ENCODE results near the gene FUT7.

Gene FUT7, protein sequence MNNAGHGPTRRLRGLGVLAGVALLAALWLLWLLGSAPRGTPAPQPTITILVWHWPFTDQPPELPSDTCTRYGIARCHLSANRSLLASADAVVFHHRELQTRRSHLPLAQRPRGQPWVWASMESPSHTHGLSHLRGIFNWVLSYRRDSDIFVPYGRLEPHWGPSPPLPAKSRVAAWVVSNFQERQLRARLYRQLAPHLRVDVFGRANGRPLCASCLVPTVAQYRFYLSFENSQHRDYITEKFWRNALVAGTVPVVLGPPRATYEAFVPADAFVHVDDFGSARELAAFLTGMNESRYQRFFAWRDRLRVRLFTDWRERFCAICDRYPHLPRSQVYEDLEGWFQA

DNA sequence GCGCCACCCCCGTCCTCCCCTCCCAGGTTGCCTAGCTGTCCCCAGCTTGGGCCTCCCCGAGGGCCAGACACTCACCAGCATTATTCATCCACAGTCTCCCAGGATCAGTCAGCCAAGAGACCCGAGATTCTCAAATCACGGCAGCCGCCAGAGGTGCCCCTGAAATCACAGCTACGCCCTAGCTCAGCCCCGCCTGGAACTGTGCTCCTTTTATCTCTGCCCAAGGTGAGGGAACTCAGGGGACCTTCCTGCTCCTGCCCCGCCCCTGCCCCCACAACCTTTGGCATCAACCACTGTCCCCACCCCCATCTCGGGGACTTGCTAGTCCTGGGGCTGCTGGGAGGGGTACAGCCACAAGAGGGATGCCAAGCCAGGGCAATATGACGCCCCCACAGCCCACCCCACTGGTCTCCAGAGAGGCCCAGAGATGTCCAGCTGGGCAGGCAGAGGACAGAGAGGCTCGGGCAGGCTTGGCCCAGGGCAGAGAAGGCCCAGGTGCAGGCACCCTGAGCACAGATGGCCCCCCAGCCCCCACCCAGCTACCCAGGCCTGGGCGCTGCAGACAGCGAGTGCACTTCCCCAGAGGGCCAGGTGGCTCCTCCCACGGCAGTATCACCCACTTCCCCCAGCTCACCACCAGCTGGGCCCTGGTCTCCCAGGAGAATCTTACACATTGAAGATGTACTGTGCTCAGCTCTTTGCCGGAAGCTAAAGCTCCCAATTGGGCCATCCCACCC lies at the start of gene FUT7:
FUT7 (minus strand) TSS at position 185 of the 737 bp plus-strand sequence; CDS start at position 88, 97 bp downstream.
- no peak for FAIRE-seq

DNA sequence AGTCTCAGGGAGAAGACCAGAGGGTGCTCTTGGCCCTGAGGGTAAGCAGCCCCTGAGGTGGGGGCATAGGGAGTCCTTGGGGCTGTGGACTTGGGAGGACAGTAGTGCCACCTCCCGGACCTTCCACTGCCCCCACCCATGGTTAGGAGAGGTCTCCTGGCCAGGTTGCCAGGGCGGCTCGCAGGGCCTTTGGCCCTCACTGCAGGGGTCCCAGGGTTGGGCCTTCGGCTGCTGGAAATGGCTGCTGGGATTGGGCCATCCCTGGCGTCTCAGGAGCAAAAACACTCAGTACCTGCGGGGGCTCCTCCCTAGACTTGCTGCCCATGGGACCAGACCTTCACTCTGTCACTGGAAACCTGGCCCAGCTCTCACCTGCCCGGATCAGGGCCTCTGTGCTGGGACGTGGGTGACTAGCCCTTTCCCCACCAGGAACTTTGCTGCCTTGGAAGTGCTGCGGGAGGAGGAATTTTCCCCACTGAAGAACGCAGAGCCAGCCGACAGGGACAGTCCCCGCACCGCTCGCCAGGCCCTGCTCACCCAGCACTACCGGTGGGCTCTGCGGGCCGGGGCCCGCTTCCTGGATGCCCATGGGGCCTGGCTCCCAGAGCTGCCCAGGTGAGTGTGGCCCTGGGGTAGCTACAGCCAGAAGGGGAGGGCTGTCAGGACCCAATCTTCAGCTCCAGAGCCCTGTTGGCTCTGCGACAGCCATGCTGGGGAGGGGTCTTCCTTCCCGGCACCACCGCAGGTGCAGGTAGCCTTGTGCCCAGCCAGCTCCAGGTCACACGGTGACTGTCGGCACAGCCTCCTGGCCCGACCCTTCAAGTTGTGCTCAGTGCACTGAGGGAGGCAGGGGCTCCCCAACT lies 48.6 kb upstream of the FUT7 start:
- no peak for FAIRE-seq

DNA sequence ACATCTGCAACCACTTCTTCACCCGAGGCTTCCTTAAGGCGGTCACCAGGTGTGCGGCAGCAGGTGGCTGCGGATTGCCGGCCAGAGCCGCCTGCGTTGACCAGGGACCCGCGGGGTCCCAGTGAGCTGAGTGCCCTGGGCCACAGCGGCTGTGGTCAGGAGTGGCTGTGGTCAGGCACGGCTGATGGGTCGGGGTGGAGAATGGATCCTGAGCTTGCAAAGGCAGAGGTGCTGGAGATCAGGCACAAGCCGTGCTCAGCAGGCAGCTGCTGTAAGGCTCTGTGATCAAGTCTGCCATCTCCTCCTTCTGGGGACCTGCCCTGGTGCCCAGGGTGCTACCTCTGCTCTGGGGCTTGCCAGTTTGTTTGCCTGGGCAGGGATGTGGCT lies 47.5 kb upstream of the FUT7 start:
- no peak for FAIRE-seq

DNA sequence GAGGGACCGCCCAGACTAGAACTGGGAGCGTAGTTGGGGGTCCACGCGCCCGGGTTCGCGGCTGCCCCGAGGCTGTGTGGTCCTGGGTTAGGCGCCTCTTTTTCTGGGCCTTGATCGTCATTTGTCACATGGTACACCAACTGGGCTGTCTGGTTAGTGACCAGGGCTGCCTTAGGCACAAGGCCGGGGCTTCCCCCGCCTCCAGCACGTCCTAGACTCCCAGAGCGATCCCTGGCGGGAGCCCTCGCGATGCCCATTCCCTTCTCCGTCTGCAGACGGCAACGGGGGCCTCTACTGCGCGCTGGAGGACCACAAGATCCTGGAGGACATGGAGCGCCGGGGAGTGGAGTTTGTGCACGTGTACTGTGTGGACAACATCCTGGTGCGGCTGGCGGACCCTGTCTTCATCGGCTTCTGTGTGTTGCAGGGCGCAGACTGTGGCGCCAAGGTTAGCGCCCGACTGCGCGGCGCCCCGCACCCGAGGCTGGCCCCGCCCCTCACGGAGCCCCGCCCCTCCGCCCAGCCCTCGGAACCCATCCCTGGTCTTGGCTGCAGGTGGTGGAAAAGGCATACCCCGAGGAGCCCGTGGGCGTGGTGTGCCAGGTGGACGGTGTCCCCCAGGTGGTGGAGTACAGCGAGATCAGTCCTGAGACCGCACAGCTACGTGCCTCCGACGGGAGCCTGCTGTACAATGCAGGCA lies 47.0 kb upstream of the FUT7 start:
- FAIRE-seq = no peak

DNA sequence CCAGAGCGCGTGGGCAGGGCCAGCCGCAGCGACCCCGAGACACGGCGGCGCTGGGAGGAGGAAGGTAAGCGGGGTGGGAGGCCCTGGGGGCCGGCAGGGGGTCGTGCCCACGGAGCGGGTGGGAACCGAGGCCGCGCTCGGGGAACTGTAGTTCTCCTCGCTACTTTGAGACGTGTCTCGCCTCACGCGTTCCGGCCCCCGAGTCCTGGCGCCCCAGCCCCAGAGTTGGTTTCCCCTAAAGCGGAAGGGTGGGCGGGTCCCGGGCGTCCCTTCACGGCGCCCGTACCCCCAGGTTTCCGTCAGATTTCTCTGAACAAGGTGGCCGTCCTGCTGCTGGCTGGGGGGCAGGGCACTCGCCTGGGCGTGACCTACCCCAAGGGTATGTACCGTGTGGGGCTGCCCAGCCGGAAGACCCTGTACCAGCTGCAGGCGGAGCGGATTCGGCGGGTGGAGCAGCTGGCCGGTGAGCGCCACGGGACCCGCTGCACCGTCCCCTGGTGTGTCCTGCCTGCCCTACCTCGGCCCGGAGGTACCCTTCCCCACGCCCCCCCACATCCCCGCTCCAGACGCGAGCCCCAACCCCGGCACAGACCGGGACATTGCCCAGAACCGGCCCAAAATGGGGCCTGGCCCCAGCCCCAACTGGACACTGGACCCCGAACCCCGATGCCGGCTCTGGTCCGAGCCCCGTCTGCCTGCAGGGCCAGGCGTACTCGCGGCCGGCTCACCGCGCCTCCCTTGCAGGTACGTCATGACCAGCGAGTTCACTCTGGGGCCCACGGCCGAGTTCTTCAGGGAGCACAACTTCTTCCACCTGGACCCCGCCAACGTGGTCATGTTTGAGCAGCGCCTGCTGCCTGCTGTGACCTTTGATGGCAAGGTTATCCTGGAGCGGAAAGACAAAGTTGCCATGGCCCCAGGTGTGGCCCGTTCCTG lies 46.1 kb upstream of the FUT7 start:
- FAIRE-seq = no peak

DNA sequence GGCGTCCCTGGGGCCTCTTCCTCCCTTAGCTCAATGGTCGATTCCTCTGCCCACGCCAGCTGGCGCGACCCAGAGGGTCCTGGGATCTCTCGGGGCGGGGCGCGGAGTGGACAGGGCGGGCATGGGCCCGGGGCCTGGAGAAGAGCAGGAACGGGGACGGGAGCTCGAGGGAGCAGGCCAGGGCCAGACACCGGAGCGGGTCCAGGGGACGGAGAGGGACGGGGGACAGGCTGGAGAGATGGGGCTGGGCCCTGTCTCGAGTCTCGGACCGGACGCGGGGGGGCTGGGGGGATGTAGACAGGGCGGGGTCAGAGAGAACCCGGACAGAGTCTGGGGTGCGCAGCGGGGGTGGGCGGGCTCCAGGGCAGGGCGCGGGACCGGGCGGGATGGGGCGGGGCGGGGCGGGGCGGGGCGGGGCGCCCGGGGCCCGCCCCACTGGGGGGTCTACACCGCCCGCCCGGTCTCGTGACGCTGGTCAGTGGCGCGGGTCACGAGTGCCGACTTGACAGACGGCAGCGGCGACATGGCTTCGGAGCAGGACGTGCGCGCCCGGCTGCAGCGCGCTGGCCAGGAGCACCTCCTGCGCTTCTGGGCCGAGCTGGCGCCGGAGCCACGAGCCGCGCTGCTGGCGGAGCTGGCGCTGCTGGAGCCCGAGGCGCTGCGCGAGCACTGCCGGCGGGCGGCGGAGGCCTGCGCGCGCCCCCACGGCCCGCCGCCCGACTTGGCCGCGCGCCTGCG lies 45.3 kb upstream of the FUT7 start, which contains the start of gene UAP1L1:
UAP1L1 (plus strand) TSS at position 508 of the 738 bp plus-strand sequence; CDS start at position 524, 16 bp downstream.
- FAIRE-seq = no peak

DNA sequence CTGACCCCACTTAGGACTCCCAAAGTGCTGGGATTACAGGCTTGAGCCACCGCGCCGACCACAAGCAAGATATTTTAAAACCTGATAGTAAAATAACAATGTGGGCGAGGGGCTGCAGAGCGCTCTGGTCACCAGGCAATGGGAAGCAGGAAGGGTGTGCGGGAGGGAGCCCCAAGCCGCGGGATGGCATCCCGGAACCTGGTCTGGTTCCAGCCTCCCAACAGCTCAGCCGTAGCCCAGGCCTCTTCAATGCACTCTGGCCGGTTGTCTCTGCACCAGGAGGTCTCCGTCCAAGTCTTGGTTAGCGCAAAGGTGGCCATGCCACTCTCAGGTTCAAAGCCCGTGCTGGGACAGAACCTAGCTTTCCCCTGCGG lies 44.7 kb upstream of the FUT7 start:
- FAIRE-seq = no peak

DNA sequence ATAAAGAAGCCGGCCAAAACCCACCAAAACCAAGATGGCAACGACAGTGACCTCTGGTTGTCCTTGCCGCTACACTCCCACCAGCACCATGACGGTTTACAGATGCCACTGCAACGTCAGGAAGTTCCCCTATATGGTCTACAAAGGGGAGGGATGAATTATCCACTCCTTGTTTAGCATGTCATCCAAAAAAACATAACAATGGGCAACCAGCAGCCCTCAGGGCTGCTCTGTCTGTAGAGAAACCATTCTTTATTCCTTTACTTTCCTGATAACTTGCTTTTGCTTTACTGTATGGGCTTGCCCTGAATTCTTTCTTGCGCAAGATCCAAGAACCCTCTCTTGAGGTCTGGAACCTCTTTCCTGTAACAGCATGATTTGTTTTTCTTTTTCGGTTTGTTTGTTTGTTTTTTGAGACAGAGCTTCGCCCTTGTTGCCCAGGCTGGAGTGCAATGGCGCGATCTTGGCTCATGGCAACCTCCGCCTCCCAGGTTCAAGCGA lies 43.4 kb upstream of the FUT7 start:
- FAIRE-seq = no peak

DNA sequence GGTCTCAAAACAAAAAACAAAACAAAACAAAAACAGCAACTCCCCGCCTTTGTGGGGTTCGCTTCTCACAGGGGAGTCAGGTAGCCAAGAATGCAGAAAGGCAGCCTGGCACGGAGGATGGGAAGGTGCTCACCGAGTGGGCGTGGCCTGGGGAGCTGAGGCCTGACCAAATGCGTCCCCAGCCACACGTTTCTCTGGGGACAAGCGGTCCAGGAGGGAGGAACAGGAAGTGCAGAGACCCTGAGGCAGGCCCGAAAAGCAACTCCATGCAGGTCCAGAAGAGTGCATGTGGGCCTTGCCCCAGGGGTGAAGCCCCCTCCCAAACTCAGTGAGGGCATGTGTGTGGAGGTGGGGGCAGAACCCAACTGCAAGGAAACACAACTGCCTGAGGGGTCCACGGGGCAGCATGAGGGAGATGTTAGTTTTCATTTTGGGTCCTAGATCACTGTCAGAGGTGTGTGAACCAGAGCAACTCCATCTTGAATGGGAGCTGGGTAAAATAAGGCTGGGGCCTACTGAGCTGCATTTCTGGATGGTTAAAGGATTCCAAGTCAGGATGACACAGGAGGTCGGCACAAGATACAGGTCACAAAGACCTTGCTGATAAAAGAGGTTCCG lies 42.9 kb upstream of the FUT7 start:
- no peak for FAIRE-seq

DNA sequence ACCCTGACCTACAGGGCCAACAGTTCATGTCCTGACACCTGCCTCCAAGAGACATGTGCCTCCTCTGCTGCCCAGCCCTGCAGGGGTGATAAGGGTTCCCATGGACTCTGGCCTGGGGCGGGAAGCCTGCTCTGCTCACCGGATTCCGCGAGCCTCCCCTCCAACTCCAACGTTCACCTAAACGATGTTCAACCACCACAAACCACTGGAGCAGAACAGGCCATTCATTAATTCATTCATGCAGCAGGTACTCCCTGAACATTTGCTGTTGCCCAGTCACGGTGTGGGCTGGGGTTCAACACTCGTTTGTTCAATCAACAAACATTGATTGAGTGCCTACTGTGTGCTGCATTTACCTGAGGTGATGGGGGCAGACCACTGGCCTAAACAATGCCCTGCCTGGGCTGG lies 42.1 kb upstream of the FUT7 start:
- FAIRE-seq = no peak

DNA sequence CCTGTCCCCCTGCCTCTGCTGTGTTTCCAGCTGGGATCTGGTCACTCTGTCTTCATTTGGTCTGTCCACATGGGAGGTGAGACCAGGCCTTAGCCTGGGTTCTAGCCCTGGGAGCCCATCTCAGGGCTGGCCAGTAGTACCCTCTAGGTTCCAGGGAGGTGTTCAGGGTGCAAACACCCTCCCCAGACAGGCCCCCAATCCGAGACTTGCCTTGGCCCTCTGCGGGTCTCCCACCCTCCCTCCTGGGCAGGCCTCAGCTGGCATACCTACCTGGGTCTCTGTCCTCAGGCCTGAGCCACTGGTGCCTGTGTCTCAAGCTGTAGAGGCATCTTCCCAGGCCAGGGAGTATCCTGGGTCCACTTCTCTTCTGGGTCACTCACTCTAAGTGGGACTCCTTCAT lies 39.4 kb upstream of the FUT7 start:
- no peak for FAIRE-seq

DNA sequence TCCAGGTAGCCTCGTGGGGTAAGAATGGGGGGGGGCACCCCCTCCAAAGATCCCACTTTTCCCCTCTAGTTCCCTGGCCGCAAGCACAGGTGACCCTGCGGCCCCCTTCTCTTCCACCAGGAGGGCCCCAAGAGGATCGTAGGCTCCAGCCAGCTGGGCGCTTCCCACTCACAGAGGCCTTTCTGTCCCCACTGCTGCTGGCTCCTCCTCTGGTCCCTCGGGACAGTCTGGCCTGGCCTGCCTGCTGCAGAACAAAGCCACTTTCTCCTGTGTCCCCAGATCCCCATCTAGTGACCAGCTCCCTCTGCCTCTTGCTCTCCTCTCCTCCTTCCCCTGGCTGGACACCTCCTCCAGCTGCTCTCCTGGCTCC lies 39.0 kb upstream of the FUT7 start:
- no peak for FAIRE-seq

DNA sequence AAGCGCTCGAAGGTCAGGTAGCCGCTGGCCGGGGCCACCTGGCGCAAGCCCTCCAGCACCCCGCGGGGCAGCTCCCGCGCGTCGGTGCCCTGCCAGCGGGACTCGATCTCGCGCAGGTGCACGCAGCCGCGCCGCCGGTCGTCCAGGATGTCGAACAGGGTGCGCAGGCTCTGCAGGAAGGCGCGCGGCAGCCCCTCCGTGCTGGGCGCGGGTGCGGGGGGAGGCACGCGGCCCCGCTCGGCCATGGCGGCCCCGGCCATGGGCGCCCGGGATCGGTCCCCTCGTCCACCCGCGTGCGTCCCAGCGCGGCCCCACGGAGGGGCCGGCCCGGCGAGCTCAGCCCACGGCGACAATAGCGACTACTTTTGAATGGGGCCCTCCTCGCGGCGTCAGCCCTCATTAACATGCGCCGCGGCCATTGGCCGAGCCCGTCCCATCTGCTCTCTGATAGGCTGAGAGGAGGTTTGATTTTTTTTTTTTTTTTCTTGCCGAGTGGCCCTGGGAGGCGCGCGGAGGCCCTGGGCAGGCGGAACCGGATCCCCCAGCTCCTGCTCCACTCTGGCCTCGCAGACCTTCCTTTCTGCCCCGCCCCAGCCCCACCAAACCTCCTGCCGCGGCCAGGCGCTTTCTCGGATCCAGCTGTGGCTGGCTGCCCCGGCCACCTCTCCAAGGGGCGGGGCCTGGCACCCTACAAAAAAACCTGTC lies 38.5 kb upstream of the FUT7 start, which contains the start of gene SAPCD2:
SAPCD2 (minus strand) TSS at position 357 of the 705 bp plus-strand sequence; CDS start at position 260, 97 bp downstream.
- FAIRE-seq = no peak

DNA sequence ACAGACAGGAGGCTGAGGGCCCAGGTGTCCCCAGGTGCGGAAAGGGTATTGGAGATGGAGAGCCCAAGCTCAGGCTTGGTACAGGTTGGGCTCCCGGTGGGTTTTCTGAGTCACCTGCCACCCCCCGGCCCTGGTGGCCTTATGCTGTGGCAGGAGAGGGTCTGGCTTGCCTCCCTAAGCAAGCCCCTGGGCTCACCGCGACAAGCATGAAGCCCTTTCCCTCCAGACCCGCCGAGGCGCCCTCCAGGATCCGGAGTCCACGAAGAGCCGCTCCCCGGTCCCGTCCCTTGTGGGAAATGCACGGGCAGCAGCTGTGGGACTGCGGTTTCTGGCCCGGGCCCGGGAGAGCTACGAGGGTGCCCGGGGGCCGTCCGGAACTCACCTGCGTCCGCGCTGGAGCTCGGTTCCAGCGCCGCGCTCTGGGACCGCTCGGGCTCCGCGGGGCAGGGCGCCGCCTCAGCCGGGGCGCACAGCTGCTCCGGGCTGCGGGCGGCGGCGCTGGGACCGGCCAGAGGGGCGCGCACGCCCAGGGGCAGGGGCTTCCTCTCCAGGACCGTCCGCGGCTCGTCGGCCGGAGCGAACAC lies 37.7 kb upstream of the FUT7 start:
- no peak for FAIRE-seq

DNA sequence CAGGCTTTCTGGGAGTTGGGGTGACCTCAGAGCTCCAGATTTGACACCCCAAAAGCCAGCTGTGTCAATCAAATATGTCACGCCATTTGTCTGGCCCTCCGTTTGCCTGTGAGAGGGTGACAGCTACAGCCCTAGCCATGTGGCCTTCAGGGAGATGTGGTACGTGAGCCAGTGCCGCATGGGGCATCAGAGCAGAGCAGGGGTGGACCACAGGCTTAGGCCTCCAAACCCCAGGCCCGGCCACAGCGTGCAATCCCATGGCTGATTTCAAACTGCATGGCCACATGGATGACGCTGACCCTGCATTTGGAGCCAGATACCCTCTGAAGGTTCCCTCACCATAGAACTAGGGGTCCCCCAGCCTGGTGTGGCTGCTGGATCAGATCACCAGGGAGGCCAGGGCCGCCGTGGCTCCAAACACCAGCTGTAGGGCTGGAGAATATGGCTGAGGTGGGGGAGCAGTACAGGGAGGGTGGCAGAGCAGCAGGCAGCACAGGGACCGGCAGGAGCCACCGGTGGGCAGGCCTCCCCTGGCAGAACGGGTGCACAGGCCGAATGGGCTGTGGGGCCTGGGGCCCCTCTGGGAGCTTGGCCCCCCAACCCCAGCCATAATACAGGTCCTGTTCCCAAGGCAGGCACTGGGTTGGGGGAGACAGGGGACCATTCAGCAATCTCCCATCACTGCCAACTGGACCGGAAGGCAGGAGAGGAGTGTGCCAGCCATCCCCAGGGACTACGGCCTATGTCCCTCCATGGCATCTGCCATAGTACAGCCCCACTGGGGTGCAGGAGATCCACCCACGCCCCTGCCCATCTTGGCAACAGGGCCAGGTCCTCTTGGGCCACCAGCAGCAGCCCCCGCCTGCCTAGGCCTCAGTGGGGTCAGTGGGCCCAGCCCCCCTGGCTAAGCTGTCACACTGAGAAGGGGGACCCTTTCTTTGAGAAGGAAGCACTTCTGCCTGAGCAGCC lies 36.9 kb upstream of the FUT7 start:
- FAIRE-seq = no peak

DNA sequence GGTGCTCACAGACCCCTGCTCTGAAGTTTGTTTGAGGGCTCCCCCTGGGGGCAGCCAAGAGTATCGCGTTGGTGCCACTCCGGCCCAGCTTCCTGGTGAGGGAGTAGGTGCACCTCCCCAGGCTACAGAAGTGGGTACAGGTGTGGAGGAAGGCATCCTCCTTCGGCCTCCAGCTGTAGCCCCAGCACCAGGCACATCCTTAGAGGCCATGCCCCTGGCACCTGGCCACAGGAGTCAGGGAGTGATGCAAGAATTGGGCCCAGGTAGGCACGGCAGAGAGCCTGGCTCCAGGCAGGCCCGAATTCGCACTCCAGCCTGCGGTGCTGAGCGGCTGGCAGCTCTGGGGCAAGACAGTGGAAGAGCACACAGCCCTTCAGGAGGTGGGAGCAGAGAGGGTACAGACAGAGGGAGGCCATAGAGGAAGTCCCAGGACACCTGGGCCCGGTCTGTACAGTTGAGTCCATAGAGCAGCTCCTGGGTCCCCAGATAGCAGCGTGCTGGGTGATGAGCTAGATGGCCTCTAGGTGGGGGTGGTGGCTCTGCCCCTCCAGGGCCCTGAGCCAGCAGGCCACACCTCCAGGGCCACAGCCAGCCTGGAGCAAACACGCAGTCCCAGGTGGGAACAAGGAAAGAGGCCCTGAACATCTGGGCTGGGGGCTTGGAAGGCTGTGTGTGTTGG lies 36.1 kb upstream of the FUT7 start:
- no peak for FAIRE-seq
